Astrocyte (in vitro differentiated cells and primary cell): Measurements from ENCODE around the gene SPPL3.

Experiments used
- EZH2 ChIP-seq: IDR thresholded peaks from 2 replicates; pipeline ENCODE4 v1.6.1; 2012; ENCODE audit warnings: mild to moderate bottlenecking, low read length, inconsistent platforms; ENCODE audit not compliant: insufficient read depth
- TF ChIP-seq, protein P1 (sequence below): IDR thresholded peaks from 2 replicates; pipeline ENCODE4 v1.5.1; 2011; ENCODE audit warnings: low read depth, mild to moderate bottlenecking, inconsistent platforms, low read length, moderate library complexity; ENCODE audit not compliant: insufficient read depth

DNA sequence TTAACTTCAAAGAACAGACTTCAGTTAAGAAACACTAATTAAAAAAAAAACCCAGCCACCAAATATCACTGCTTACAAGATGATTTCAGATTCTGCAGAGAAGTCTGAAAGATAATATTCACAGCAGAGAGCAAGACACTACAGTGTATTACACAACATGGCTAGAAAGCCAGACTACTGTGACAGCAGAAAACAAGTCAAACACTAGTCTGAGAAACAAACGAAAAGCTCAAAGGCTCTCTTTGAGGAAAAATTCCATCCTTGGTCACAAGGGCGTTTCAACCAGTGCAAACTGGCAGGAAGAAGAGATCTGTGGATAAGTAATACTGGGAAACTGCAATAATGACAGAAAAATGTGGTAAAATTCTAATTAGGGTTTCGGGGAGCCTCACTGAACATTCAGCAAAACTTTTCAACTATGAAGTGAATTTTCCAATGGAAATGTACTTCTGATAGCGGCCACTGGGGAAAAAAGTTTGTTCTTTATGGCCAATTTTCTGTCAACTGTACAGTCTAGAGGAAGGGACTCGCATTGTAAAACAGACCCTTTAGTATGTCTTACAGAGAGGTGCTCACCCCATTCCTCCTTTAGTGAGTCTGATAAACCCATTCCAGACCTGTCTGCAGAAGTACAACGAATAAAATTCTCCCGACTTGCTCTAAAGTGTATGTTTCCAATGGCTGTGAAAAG is 128.2 kb downstream of the SPPL3 start:
- TF ChIP-seq, protein P1, sequence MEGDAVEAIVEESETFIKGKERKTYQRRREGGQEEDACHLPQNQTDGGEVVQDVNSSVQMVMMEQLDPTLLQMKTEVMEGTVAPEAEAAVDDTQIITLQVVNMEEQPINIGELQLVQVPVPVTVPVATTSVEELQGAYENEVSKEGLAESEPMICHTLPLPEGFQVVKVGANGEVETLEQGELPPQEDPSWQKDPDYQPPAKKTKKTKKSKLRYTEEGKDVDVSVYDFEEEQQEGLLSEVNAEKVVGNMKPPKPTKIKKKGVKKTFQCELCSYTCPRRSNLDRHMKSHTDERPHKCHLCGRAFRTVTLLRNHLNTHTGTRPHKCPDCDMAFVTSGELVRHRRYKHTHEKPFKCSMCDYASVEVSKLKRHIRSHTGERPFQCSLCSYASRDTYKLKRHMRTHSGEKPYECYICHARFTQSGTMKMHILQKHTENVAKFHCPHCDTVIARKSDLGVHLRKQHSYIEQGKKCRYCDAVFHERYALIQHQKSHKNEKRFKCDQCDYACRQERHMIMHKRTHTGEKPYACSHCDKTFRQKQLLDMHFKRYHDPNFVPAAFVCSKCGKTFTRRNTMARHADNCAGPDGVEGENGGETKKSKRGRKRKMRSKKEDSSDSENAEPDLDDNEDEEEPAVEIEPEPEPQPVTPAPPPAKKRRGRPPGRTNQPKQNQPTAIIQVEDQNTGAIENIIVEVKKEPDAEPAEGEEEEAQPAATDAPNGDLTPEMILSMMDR = peak; percentile 18
- TF ChIP-seq EZH2 = no peak
